Peyer's patch (tissue), 4 donors: ENCODE results near the gene ATP9A. TPM values are rescaled to one million over a fixed set of nuclear protein-coding genes. Genes with fewer than 3 reads are reported as not detected.
A peak's percentile ranks its signal among the peaks of the same experiment; 100 is the strongest.
"Not testable (repeated sequence)": the region's sequence is repeated elsewhere in the genome, so short reads cannot be mapped to it uniquely, and the experiment has no call there.

Source experiments
- DNase-seq, 3 donors: peaks; one replicate each; pipeline ENCODE4 v3.0.0-alpha.2; 2017 to 2019
- H3K27ac ChIP-seq, 4 donors: fragments of 200-600 bp; sonication (generic); one replicate each; pipeline ENCODE4 v1.5.1; 2016 to 2019
- H3K27me3 ChIP-seq, 2 donors: fragments of 200-600 bp; sonication (generic); one replicate each; pipeline ENCODE4 v1.5.1; 2019
- H3K36me3 ChIP-seq, 3 donors: fragments of 200-600 bp; sonication (generic); one replicate each; pipeline ENCODE4 v1.5.1; 2016 to 2019
- H3K4me1 ChIP-seq, 4 donors: fragments of 200-600 bp; sonication (generic); one replicate each; pipeline ENCODE4 v1.5.1; 2016 to 2019
- H3K4me3 ChIP-seq, 4 donors: fragments of 200-600 bp; sonication (generic); 1 replicate in 3 of 4; 2 replicates in 1 of 4; pipeline ENCODE4 v1.5.1; 2016 to 2019; ENCODE audit warnings: mild to moderate bottlenecking in 1 of 4
- H3K9me3 ChIP-seq, 4 donors: fragments of 200-600 bp; sonication (generic); one replicate each; pipeline ENCODE4 v1.5.1; 2016 to 2019; ENCODE audit warnings: mild to moderate bottlenecking in 1 of 4
- POLR2A ChIP-seq, 2 donors: fragments of 450-650 bp; IDR thresholded peaks; one replicate each; pipeline ENCODE4 v1.5.1; 2017; ENCODE audit warnings: antibody characterized with exemption in 2 of 2, mild to moderate bottlenecking in 2 of 2, moderate library complexity in 2 of 2
- total RNA-seq, 4 donors: library from RNA; depleted of rRNA; stranded (reverse); fragments of >200 nt; gene quantifications; one replicate each; pipeline ENCODE4 v1.1.0, GENCODE V29; 2016
- TF ChIP-seq, protein P1 (sequence below), 6 experiments: fragments of 450-650 bp in 4 of 6; fragments of 200-600 bp in 2 of 6; sonication (generic) in 1 of 6; IDR thresholded peaks; one replicate each; pipeline ENCODE4 v1.5.1; 2017 to 2019; ENCODE audit warnings: antibody characterized with exemption in 6 of 6, mild to moderate bottlenecking in 3 of 6, moderate library complexity in 1 of 6

Gene ATP9A
- total RNA-seq, 4 donors from 2014 or later: 27.2 to 73.1 (median 48.7) TPM

DNA sequence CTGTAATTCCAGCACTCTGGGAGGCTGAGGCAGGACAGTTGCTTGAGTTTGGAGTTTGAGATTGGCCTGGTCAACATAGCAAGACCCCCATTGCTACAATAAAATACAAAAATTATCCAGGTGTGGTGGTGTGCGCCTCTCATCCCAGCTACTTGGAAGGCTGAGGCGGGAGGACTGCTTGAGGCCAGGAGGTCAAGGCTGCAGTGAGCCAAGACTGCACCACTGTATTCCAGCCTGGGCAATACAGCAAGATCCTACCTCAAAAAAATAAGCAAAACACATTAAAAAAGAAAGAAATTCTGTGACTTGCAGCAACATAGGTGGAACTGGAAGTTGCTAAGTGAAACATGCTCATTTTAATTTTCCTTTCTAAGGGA is 119.6 kb downstream of the ATP9A start:
- no peaks in the 10 kb centered on the region for H3K27me3 ChIP-seq
- peaks cover 0 to 3% (median 0%) of the 10 kb centered on the region in 4 donors for H3K4me1 ChIP-seq
- H3K9me3 ChIP-seq: no peaks in the 10 kb centered on the region
- TF ChIP-seq POLR2A (IDR thresholded peaks at IDR 0.05): no peak
- TF ChIP-seq, protein P1, sequence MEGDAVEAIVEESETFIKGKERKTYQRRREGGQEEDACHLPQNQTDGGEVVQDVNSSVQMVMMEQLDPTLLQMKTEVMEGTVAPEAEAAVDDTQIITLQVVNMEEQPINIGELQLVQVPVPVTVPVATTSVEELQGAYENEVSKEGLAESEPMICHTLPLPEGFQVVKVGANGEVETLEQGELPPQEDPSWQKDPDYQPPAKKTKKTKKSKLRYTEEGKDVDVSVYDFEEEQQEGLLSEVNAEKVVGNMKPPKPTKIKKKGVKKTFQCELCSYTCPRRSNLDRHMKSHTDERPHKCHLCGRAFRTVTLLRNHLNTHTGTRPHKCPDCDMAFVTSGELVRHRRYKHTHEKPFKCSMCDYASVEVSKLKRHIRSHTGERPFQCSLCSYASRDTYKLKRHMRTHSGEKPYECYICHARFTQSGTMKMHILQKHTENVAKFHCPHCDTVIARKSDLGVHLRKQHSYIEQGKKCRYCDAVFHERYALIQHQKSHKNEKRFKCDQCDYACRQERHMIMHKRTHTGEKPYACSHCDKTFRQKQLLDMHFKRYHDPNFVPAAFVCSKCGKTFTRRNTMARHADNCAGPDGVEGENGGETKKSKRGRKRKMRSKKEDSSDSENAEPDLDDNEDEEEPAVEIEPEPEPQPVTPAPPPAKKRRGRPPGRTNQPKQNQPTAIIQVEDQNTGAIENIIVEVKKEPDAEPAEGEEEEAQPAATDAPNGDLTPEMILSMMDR (IDR thresholded peaks at IDR 0.05): no peak
- H3K27ac ChIP-seq: no peak overlapping the region
- DNase-seq: no peak
- H3K4me3 ChIP-seq: no peak overlapping the region
- peaks cover 0 to 11% (median 0%) of the 10 kb centered on the region in 3 donors for H3K36me3 ChIP-seq

GRCh38 chr20:51647674-51648570 is 120.3 kb downstream of the ATP9A start:
- TF ChIP-seq POLR2A (IDR thresholded peaks at IDR 0.05): no peak
- TF ChIP-seq, protein P1 (IDR thresholded peaks at IDR 0.05): no peak

DNA sequence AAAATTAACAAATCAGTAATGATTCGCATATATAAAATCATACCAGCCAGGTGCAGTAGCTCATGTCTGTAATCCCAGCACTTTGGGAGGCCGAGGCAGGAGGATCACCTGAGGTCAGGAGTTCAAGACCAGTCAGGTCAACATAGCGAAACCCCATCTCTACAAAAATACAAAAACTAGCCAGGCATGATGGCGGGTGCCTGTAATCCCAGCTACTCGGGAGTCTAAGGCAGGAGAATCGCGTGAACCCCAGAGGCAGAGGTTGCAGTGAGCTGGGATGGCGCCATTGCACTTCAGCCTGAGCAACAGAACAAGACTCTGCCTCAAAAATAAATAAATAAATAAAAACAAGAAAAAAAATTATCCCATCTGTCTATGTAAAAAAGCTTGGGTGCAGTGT is 124.4 kb downstream of the ATP9A start:
- Histone ChIP-seq H3K36me3 (peaks cover 0 to 13% (median 0%) of the 10 kb centered on the region in 3 donors), H3K27ac (peak overlapping the region in 1 of 4 donors; percentile 30)
- H3K4me3 ChIP-seq, H3K4me1 ChIP-seq, H3K9me3 ChIP-seq, H3K27me3 ChIP-seq, DNase-seq: not testable (repeated sequence)

More at GRCh38 chr20:51647674-51648570, 120.3 kb downstream of the ATP9A start:
- DNase-seq: no peak
- H3K27ac ChIP-seq: no peak overlapping the region
- no peaks in the 10 kb centered on the region for H3K9me3 ChIP-seq
- H3K4me3 ChIP-seq: no peak overlapping the region
- peaks cover 0 to 11% (median 0%) of the 10 kb centered on the region in 3 donors for H3K36me3 ChIP-seq
- H3K27me3 ChIP-seq: no peaks in the 10 kb centered on the region
- H3K4me1 ChIP-seq: peaks cover 0 to 3% (median 0%) of the 10 kb centered on the region in 4 donors

GRCh38 chr20:51643390-51643789 is 124.8 kb downstream of the ATP9A start:
- H3K27ac ChIP-seq: peak overlapping the region in 1 of 4 donors; percentile 30
- TF ChIP-seq, protein P1 (IDR thresholded peaks at IDR 0.05): no peak
- no peak for TF ChIP-seq POLR2A (IDR thresholded peaks at IDR 0.05)
- H3K4me3 ChIP-seq: no peak overlapping the region
- no peaks in the 10 kb centered on the region for H3K9me3 ChIP-seq
- no peaks in the 10 kb centered on the region for H3K4me1 ChIP-seq
- H3K27me3 ChIP-seq: no peaks in the 10 kb centered on the region
- peaks cover 0 to 15% (median 0%) of the 10 kb centered on the region in 3 donors for H3K36me3 ChIP-seq
- no peak for DNase-seq

GRCh38 chr20:51641866-51642265 is 126.3 kb downstream of the ATP9A start:
- H3K27ac ChIP-seq: no peak overlapping the region
- DNase-seq: no peak
- no peaks in the 10 kb centered on the region for H3K4me1 ChIP-seq
- no peak overlapping the region for H3K4me3 ChIP-seq
- H3K27me3 ChIP-seq: no peaks in the 10 kb centered on the region
- peaks cover 0 to 12% (median 0%) of the 10 kb centered on the region in 3 donors for H3K36me3 ChIP-seq
- TF ChIP-seq POLR2A (IDR thresholded peaks at IDR 0.05): no peak
- TF ChIP-seq, protein P1 (IDR thresholded peaks at IDR 0.05): no peak
- H3K9me3 ChIP-seq: no peaks in the 10 kb centered on the region

DNA sequence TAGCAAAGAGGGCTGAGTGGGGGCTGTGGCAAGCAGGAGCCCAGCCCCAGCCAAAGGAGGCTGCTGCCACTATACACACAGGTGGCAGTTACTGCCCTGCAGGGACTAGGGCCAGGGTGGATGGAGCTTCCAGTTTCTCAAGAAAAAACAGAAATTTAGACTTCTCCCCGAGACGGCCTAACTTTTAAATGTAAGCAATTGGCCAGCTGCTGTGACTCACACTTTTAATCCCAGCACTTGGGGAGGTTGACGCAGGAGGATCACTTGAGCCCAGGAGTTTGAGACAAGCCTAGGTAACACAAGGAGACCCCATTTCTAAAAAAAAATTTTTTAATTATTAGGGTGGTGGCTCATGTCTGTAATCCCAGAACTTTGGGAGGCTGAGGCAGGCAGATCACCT is 127.4 kb downstream of the ATP9A start:
- DNase-seq: no peak
- peak overlapping the region in 2 of 4 donors; percentile 2 to 4 for H3K27ac ChIP-seq
- H3K36me3 ChIP-seq: peaks cover 0 to 17% (median 0%) of the 10 kb centered on the region in 3 donors
- H3K9me3 ChIP-seq: no peaks in the 10 kb centered on the region
- TF ChIP-seq, protein P1 (IDR thresholded peaks at IDR 0.05): no peak
- TF ChIP-seq POLR2A (IDR thresholded peaks at IDR 0.05): no peak
- no peaks in the 10 kb centered on the region for H3K4me1 ChIP-seq
- H3K27me3 ChIP-seq: no peaks in the 10 kb centered on the region
- no peak overlapping the region for H3K4me3 ChIP-seq
